CD4-positive, alpha-beta T cell treated with Interleukin-4 for 4 hours (primary cell): ENCODE results near the gene TSSC4.

ENCODE experiments used
- DNase-seq: peaks from one replicate; pipeline ENCODE4 v3.0.0-alpha.2; 2020

TSSC4 gene

DNA sequence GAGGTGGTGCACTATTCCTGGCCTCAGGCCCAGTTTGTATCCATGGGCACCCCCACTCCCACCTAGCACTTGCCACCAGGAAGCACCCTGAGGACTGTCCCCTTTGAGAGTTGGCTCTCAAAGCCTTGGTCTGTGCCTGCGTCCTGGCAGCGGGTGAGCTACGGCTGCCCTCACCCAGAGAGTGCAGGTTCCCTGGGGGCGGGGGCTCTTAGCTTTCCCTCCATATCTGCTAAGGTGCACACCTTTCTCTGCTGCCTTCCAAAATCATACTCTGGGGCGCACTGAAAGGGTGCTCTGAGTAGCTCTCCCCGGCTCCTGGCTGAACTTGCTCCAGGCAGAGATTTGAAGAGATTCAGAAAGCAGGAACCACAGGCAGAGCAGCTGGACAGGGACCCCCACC lies 51.4 kb downstream of the TSSC4 start:
- DNase-seq, result no peak

DNA sequence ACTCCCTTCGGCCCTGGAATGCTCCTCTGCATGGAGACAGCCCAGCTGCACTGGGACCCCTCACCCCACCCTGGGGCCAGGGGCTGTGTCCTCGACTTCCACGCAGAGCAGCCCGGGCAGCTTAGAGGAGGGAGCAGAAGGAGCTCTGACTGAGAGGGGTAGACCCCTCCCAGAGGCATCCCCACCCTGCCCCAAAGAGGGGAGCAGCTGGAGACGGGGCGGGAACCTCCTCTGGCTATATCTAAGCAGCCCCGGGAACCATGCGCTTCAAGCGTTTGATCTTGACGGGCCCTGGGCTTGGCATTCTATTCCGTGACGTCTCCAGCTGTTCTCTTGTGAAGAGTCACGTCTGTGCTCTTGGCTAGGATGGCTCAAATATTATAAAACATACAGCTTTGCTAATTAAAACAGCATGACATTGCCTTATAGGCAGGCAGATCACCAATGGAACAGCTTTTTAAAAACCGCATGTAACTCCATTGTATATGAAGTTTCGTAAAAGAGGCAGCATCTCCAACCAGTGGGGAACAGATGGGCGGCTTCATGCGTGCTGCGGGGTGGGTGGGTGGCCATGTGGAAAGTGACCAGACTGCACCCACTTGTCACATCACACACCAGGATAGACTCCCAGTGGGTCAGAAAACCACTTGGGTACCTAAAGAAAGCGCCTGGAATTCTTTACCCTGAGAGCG lies 51.9 kb downstream of the TSSC4 start:
- no peak for DNase-seq

GRCh38 chr11:2453436-2453835 lies 52.9 kb downstream of the TSSC4 start:
- DNase-seq, result no peak
